ENCODE data around the gene POLN.
A peak's percentile ranks its signal among the peaks of the same experiment; 100 is the strongest.

Gene POLN

DNA sequence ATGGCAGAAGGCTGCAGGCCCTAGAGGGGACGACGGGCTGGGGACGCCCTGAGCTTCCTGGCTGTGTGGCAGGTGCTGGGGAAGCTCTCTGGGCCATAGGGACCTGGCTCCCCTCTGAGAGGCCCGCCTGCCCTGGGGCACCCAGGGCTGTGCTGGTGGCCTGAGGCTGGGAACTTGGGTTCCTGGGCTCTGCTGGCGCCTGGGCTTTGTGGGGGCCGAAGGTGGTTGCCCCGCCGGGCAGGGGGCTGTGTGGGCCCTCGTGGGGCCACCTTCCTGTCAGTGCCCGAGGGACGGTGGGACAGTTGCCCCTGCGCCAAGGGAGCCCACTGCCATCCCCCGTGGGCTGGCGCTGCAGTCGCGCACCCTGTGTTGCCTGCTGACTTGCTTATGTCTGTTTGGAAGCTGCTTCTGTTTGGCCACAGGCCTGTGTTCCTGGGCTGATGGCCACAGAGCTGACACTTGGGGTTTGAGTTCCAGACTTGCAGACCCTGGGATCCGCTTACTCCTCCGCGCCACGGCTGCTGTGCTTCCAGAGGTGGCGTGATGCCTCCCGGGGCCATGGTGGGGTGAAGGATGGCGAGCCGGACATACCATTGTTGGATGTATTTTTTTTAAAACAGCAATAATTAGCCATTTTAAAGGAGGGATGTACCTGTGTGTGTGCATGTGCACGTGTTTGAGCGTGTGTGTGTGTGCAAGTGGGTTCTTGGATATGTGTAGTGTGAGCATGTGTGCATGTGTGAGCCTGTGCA lies 174.3 kb downstream of the POLN start:
- DNase-seq, result no peak

GRCh38 chr4:2066571-2067445 lies 175.1 kb downstream of the POLN start:
- no peak for DNase-seq

GRCh38 chr4:2066011-2066551 lies 175.8 kb downstream of the POLN start:
- DNase-seq, result no peak

DNA sequence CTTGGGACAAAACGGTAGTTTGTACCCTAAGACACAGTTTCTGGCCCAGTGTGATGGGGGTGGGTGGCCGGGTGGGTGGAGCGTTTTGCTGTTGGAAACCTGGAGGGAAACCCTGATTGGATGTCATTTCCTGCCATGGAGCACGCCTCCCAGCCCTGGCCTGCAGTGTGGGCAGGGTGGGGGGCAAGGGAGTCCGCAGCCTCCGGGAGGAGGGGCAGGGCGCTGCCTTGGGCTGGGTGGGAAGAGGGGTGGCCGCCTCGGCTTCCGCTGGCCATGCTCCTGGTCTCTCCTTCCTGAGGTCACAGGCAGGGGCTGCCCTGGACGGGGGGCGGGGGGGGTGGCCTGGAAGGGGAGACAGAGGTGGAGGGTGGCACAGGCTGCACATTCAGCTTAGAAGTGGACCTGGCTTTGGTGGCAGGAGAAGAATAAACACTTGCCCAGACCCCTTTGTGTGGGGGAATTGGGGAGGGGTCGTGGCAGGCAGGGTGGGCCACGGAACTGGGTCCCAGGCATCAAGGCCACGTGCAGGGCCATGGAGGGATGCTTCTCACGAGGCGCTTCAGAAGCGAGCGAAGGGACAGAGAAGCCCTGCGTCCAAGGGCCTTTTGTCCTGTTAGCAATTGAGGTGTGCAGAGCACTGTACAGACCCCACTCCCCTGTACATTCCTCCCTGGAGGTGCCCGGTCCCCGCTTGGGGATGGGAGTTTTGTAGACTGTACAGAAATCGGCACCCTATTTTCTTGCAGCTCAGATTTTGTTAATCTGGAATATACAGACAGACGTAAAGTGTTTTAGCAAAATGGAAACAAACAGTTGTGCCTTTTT lies 176.6 kb downstream of the POLN start:
- no peak for DNase-seq

- DNase-seq, result no peak
Measured at GRCh38 chr4:2064276-2064991, 177.5 kb downstream of the POLN start.

- DNase-seq, result no peak
Measured at GRCh38 chr4:2063557-2064275, 178.2 kb downstream of the POLN start.

DNA sequence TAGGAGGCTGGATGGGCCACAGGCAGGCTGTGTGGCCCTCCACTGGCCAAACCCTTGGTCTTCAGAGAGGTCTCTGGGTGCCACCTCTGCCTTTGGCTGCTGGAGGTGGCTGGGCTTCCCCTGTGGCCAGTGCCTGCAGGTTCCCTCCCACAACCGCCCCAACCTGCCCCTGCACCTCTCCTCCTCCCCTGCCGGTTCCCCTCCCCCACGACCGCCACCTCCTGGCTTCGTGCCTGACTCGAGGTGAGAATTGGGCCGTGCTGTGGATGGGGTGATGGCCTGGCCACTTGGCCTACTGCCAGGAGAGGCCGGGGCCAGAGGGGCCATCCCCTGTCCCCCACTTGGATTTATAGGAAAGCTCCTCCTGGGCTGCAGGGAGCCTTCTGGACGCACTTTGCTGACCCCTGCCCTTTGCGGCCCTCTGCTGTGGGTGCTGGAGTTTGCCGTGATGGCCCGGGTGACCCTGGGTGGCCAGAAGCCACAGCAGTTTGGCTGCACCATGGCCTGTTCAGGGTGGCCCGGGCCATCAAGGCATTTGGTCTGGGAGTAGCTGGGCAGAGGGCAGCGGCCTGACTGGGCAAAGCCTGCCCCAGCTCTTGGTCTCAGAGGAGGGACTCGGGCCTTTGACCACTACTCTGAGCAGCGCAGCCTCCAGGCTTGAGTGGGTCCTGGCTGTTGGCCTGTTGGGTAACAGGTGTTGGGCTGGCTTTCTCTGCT lies 179.0 kb downstream of the POLN start:
- no peak for DNase-seq

DNA sequence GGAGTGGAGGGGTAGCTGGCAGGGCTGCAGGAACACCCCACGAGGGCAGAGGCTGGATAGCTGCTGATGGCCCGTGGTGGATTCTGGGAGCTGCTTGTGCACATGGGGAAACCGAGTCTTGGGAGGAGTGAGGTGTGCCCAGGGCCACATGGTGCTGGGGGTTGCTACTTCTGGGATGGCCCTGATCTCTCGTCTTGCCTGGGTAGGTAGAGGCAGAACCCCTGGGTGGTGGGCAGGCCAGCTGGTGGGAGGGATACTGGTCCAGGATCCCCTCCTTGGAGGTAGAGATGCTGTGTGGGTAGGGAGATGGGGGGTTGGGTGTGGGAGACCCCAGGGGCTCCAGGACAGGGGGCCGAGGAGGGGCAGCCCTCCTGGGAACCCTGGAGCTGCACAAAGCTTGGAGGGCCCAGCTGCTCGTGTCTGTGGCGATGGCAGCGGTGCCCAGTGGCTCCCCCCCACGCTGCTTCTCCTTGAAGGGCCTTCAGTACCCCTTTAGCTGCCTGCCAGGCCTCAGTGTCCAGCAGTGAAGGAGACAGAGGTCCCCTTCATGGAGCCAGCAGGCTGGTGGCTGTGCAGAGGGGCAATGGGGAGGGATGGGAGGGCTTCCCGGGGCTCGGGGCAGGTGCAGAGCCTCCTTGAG lies 179.6 kb downstream of the POLN start:
- DNase-seq, result no peak

DNA sequence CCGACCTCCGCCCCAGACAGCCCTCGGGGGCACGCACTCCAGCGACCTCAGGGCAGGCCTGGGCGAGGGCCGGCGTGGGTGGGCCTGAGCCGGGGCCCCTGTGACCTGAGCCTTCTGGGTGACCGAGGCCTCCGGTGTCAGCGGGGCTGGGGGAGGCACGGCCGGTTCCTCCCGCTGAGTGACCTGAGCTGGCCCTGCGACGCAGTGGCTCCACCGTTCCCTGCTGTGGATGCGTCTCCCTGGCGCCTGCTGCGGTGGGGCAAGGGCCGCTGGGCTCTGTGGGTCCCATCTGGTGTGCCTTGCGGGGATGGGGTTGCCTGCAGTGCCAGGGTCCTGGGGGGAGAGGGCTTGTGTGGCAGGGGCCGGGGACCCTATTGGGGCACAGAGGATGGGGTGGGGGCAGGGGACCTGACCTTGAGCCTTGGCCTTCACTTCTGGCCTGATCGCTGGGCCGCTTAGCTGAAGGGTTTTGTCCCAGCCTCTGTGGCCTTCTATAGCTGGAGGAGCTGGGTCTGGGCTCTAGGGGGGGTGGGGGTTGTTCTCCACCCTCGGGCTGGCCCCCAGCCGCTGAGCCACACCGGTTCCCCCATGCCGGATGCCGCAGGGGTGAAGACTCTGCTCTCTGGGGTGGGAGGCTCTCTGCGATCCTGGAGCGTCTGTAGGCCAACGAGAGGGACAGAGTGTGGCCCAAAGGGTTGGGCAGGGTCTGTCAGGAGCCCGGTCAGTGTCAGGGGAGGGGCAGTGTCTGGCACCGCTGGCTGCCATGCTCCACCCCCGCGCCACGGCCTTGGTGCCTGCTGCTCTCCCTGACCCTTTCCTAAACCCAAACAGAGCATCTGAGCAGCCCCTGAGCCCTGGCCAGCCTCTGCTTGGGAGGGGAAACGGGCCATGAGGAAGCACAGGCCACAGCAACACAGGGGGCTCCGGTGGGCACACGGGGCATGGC lies 180.5 kb downstream of the POLN start:
- no peak for DNase-seq

- DNase-seq, result no peak
Measured at GRCh38 chr4:2060611-2061185, 181.2 kb downstream of the POLN start.

- peak in 1 of 2 donors; percentile 40 for DNase-seq
Measured at GRCh38 chr4:2059726-2060602, 182.0 kb downstream of the POLN start.

DNA sequence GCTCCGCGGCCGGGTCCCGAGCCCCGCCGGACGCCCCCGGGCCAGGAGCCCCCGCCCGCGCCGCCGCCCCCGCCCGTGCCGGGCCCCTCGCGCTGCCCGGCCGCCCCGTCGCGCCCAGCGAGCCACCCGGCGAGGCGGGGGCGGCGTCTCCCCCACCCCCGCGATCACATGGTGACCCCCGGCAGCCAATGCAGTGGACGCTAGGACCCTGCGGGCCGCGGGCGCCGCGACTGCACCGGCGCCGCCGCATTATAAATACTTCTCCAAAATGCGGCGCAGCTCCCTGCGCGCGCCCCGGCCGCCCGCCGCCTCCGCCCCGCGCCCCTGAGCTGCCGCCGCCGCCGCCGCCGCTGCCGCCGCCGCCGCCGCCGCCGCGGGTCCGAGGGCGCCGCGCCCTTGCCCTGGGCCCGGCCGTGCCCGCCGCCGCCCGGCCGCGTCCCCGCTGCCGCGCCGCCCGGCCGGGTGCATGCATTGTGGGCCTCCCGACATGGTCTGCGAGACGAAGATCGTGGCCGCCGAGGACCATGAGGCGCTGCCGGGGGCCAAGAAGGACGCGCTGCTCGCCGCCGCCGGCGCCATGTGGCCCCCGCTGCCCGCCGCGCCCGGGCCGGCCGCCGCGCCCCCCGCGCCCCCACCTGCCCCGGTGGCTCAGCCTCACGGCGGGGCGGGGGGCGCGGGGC lies 182.7 kb downstream of the POLN start, which contains the start of gene NAT8L:
Gene NAT8L, plus strand, starts transcription at position 282 of the 680 bp plus-strand sequence. Its CDS starts 185 bp downstream, at position 467.
- peak in 1 of 2 donors; percentile 28 for DNase-seq

- peak in 1 of 2 donors; percentile 31 for DNase-seq
Measured at GRCh38 chr4:2058264-2059045, 183.5 kb downstream of the POLN start.

DNA sequence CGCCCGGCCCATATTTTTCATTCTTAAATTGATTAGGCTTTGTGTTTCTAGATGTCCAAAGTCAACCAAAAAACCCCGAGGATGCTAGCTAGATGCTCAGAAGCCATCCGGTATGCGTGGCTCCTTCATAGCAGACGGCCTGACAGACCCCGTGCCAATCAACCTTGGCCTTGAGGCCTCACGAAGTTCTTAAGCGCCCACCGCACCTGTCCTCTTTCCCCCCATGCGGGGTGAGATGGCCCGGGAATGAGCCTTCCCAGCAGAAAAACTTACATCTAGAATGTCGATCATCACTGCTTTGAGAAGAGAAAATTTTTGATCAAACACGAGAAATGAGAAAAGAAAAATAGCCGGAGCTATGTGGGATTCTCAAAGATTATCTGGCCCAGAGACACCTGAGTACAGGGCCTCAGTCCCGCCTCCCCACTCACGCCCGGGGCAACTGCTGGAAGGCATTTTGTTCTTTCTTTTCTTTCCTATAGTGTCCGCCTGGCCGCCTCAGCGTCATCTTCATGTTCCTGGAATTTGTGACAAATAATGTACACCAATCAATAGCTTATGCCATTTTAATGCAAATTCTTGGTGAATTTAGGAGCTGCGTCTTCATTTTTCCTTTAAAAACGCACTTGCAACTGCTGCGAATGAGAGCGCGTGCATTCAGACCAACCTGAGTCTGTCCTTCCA lies 184.4 kb downstream of the POLN start:
- DNase-seq, result no peak

GRCh38 chr4:2054217-2054616 lies 187.7 kb downstream of the POLN start:
- no peak for DNase-seq

Data from stimulated activated CD4-positive, alpha-beta T cell treated with anti-CD3 and anti-CD28 coated beads, Interleukin-2, amount 100 ng/mL, for 24 hours (primary cell).